Upper lobe of left lung (tissue), 6 donors: ENCODE measurements around the gene RAF1. TPM values are rescaled to one million over a fixed set of nuclear protein-coding genes. Genes with fewer than 3 reads are reported as not detected.
"Not testable (repeated sequence)": the region's sequence is repeated elsewhere in the genome, so short reads cannot be mapped to it uniquely, and the experiment has no call there.

Experiments
- ATAC-seq, 2 donors: fragments of 200-7000 bp; cut with Tn5 transposase; one replicate each; pipeline ENCODE4 v1.9.1; 2022; ENCODE audit warnings: mild to moderate bottlenecking in 2 of 2, moderate library complexity in 2 of 2; ENCODE audit not compliant: low FRiP score in 2 of 2
- DNase-seq, 2 donors: peaks; one replicate each; pipeline ENCODE4 v3.0.0-alpha.2; 2019 to 2020
- H3K27ac ChIP-seq, 4 donors: fragments of 200-600 bp; sonication (generic); one replicate each; pipeline ENCODE4 v1.5.1; 2016 to 2019
- H3K27me3 ChIP-seq, 4 donors: fragments of 200-600 bp; sonication (generic); one replicate each; pipeline ENCODE4 v1.5.1; 2017 to 2019
- H3K36me3 ChIP-seq, 4 donors: fragments of 200-600 bp; sonication (generic); one replicate each; pipeline ENCODE4 v1.5.1; 2016 to 2019
- H3K4me1 ChIP-seq, 4 donors: fragments of 200-600 bp; sonication (generic); one replicate each; pipeline ENCODE4 v1.5.1; 2018 to 2019
- H3K4me3 ChIP-seq, 4 donors: fragments of 200-600 bp; sonication (generic); one replicate each; pipeline ENCODE4 v1.5.1; 2017 to 2019; ENCODE audit warnings: mild to moderate bottlenecking in 2 of 4, moderate library complexity in 1 of 4
- H3K9me3 ChIP-seq, 4 donors: fragments of 200-600 bp; sonication (generic); one replicate each; pipeline ENCODE4 v1.5.1; 2018 to 2019
- CTCF ChIP-seq, 6 experiments: fragments of 450-650 bp in 4 of 6; fragments of 200-600 bp in 2 of 6; sonication (generic) in 2 of 6; IDR thresholded peaks; one replicate each; pipeline ENCODE4 v1.5.1; 2016 to 2019; ENCODE audit warnings: antibody characterized with exemption in 6 of 6
- EP300 ChIP-seq, 4 donors: sonication (generic); formaldehyde crosslinking; IDR thresholded peaks; one replicate each; pipeline ENCODE4 v1.5.1; 2017; ENCODE audit warnings: antibody characterized with exemption in 4 of 4, control low read depth in 2 of 4
- POLR2A ChIP-seq, 4 donors: fragments of 450-650 bp; IDR thresholded peaks; one replicate each; pipeline ENCODE4 v1.5.1; 2016 to 2017; ENCODE audit warnings: antibody characterized with exemption in 4 of 4, mild to moderate bottlenecking in 2 of 4
- POLR2AphosphoS5 ChIP-seq, 2 donors: sonication (generic); formaldehyde crosslinking; IDR thresholded peaks; one replicate each; pipeline ENCODE4 v1.5.1; 2017; ENCODE audit warnings: antibody characterized with exemption in 2 of 2
- WGBS, 2 donors: methylation state at CpG; one replicate each; pipeline ENCODE4 v1.1.5; 2017 to 2018; 5-methylcytosine and 5-hydroxymethylcytosine counted together
- total RNA-seq, 6 donors: library from RNA; depleted of rRNA in 4 of 6; stranded (reverse); fragments of >200 nt in 4 of 6; gene quantifications; one replicate each; pipeline versions ENCODE4 v1.1.0 to v1.2.1, GENCODE V29; 2016 to 2021
- donor health status: DM: no; HTN: no; CAD: no; lungs with moderate emphysema.
- donor health status: DM: no; HTN: yes; CAD: no; lungs with severe emphysema.

The RAF1 gene
- total RNA-seq, 6 donors from 2014 or later, result 78.7 to 195 (median 110) TPM

GRCh38 chr3:12629560-12629959 is 34.4 kb downstream of the RAF1 start:
- Histone ChIP-seq H3K4me1 (peaks cover 26 to 41% (median 34%) of the 10 kb centered on the region in 4 donors), H3K27me3 (no peaks in the 10 kb centered on the region), H3K4me3 (no peak overlapping the region), H3K36me3 (no peaks in the 10 kb centered on the region), H3K9me3 (no peaks in the 10 kb centered on the region), H3K27ac (no peak overlapping the region)
- 33% methylated on average over 4 of the region's 4 CpGs for WGBS, 2 donors
- ATAC-seq (peak in 1 of 2 donors; percentile 49), DNase-seq (peak in 1 of 2 donors; percentile 44)
- TF ChIP-seq POLR2AphosphoS5 (IDR thresholded peaks at IDR 0.05), result no peak
- TF ChIP-seq CTCF (IDR thresholded peaks at IDR 0.05), result no peak
- peak in 1 of 4 donors; percentile 9 for TF ChIP-seq EP300 (IDR thresholded peaks at IDR 0.05)
- no peak for TF ChIP-seq POLR2A (IDR thresholded peaks at IDR 0.05)

- peaks cover 26 to 46% (median 37%) of the 10 kb centered on the region in 4 donors for H3K4me1 ChIP-seq
- WGBS, 2 donors, result 86 to 93% methylated on average over 1 of the region's 1 CpG
Observed at GRCh38 chr3:12628813-12629212, 35.1 kb downstream of the RAF1 start.

GRCh38 chr3:12627370-12627769 is 36.5 kb downstream of the RAF1 start:
- Histone ChIP-seq H3K36me3 (no peaks in the 10 kb centered on the region), H3K27ac (no peak overlapping the region), H3K27me3 (no peaks in the 10 kb centered on the region), H3K9me3 (no peaks in the 10 kb centered on the region), H3K4me3 (no peak overlapping the region), H3K4me1 (peaks cover 29 to 48% (median 39%) of the 10 kb centered on the region in 4 donors)
- TF ChIP-seq CTCF (IDR thresholded peaks at IDR 0.05) (no peak), EP300 (IDR thresholded peaks at IDR 0.05) (no peak), POLR2A (IDR thresholded peaks at IDR 0.05) (no peak), POLR2AphosphoS5 (IDR thresholded peaks at IDR 0.05) (no peak)
- no peak for DNase-seq
- no peak for ATAC-seq
- WGBS, 2 donors, result 71 to 76% methylated on average over 4 of the region's 4 CpGs

More at GRCh38 chr3:12628813-12629212, 35.1 kb downstream of the RAF1 start:
- no peak overlapping the region for H3K4me3 ChIP-seq
- no peak for ATAC-seq
- H3K27me3 ChIP-seq, result no peaks in the 10 kb centered on the region
- TF ChIP-seq CTCF (IDR thresholded peaks at IDR 0.05) (no peak), POLR2A (IDR thresholded peaks at IDR 0.05) (no peak), POLR2AphosphoS5 (IDR thresholded peaks at IDR 0.05) (no peak), EP300 (IDR thresholded peaks at IDR 0.05) (no peak)
- H3K36me3 ChIP-seq, result no peaks in the 10 kb centered on the region
- no peak for DNase-seq
- H3K9me3 ChIP-seq, result no peaks in the 10 kb centered on the region
- no peak overlapping the region for H3K27ac ChIP-seq

- H3K4me3 ChIP-seq, DNase-seq, H3K27me3 ChIP-seq, H3K9me3 ChIP-seq, ATAC-seq, H3K36me3 ChIP-seq: not testable (repeated sequence)
- Histone ChIP-seq H3K27ac (peak overlapping the region in 3 of 4 donors; percentile 30 to 57 (median 49)), H3K4me1 (peaks cover 31 to 44% (median 38%) of the 10 kb centered on the region in 4 donors)
- 92 to 95% methylated on average over 3 of the region's 3 CpGs for WGBS, 2 donors
Observed at GRCh38 chr3:12624964-12625363, 39.0 kb downstream of the RAF1 start.

GRCh38 chr3:12624056-12624455 is 39.9 kb downstream of the RAF1 start:
- H3K4me3 ChIP-seq, result no peak overlapping the region
- H3K27ac ChIP-seq, result no peak overlapping the region
- no peaks in the 10 kb centered on the region for H3K9me3 ChIP-seq
- no peak for ATAC-seq
- 62 to 74% methylated on average over 5 of the region's 5 CpGs for WGBS, 2 donors
- no peak for DNase-seq
- H3K36me3 ChIP-seq, result peaks cover 0 to 3% (median 0%) of the 10 kb centered on the region in 4 donors
- TF ChIP-seq POLR2A (IDR thresholded peaks at IDR 0.05) (no peak), CTCF (IDR thresholded peaks at IDR 0.05) (no peak), POLR2AphosphoS5 (IDR thresholded peaks at IDR 0.05) (no peak), EP300 (IDR thresholded peaks at IDR 0.05) (no peak)
- no peaks in the 10 kb centered on the region for H3K27me3 ChIP-seq
- peaks cover 23 to 35% (median 29%) of the 10 kb centered on the region in 4 donors for H3K4me1 ChIP-seq
